ENCODE data around the gene TCEANC2. TPM values are rescaled to one million over a fixed set of nuclear protein-coding genes. Genes with fewer than 3 reads are reported as not detected.
"Not testable (repeated sequence)": the region's sequence is repeated elsewhere in the genome, so short reads cannot be mapped to it uniquely, and the experiment has no call there.

TCEANC2 gene
- 10 to 100 TPM; 11.5 to 13.5 TPM for total RNA-seq

DNA sequence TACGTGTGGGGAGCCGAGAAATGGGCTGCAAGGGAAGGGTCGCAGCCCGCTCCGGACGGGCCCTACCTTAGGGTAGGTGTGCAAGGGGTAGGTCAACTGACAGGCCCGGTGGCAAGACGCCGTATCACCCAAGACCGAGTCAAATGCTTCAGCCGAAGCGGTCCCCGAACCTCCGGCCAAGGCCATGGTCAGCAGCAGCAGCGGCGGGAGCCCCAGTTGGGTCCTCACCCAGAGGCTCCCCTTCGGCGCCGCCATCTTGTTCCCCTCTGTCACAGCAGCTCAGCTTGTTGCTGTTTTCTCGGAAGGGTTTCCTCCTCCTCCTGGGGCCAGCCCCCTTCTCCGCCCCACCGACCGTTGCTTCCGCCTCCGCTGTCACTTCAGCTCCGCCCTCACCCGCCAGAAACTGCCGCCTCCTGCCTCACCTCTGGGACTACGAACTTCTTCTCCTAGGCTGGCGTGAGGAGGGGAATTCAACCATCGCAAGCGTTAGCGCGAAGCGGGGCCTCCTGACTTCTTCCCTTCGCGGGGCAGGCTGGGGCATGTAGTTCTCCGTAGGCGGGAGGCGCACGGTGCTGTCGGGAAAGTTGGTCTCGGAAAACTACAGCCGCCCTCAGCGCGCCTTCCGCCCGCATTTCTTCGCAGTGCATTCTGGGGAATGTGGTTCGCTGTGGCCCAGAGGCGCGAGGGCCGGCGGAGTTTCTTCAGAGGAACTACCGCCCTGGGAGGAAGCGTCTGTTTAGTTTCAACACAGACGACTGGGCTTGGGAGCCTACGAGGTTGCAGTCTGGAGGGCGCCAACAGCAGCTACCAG, at the start of gene TCEANC2, which contains the start of gene TMEM59:
TSS of gene TCEANC2 (plus strand) at position 675 of the 811 bp plus-strand sequence. CDS start 815 bp downstream, outside the sequence.
TSS of gene TMEM59 (minus strand) at position 271 of the 811 bp plus-strand sequence. CDS start at position 255, 16 bp downstream.
- peaks cover 37% of the 10 kb centered on the region for H3K4me1 Mint-ChIP-seq
- ChIA-PET CTCF (interaction anchor here (0.8 to 2.6 kb wide), 11 partner anchors 9 to 664 kb away, joined by 3 to 8 read pairs (median 4); partner anchors contain the start of genes CYB5RL, IFT25, LRRC42 and MRPL37), POLR2A (interaction anchor here (0.6 to 5.1 kb wide), 15 partner anchors 8 to 832 kb away, joined by 3 to 51 read pairs (median 4); partner anchors contain the start of genes CYB5RL, IFT25, LRRC42 and MRPL37)

DNA sequence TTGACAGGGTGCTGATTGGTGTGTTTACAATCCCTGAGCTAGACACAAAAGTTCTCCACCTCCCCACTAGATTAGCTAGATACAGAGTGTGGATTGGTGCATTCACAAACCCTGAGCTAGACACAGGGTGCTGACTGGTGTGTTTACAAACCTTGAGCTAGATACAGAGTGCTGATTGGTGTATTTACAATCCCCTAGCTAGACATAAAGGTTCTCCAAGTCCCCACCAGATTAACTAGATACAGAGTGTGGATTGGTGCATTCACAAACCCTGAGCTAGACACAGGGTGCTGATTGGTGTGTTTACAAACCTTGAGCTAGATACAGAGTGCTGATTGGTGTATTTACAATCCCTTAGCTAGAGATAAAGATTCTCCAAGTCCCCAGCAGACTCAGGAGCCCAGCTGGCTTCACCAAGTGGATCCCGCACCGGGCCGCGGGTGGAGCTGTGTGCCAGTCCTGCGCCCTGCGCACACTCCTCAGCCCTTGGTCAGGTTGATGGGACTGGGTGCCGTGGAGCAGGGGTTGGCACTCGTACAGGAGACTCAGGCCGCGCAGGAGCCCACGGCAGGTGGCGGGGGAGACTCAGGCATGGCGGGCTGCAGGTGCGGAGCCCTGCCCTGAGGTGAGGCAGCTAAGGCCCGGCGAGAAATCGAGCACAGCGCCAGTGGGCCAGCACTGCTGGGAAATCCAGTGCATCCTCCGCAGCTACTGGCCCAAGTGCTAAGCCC, 49.5 kb upstream of the TCEANC2 start:
- DNase-seq; H3K4me1 Mint-ChIP-seq; H3K27ac Mint-ChIP-seq; H3K36me3 Mint-ChIP-seq (ENCODE audit: low read depth); H3K9me3 Mint-ChIP-seq; H3K4me3 Mint-ChIP-seq; CTCF ChIA-PET; H3K27me3 Mint-ChIP-seq; POLR2A ChIA-PET: not testable (repeated sequence)

More for the DNA sequence above, at the start of gene TCEANC2, which contains the start of gene TMEM59:
- peak; percentile 99 for DNase-seq
- Mint-ChIP-seq H3K27ac (no peak within 1 kb of the TSS), H3K4me3 (no peak within 1 kb of the TSS), H3K9me3 (no peaks in the 10 kb centered on the region), H3K36me3 (ENCODE audit: low read depth) (peaks cover 21% of the 10 kb centered on the region), H3K27me3 (no peaks in the 10 kb centered on the region)

DNA sequence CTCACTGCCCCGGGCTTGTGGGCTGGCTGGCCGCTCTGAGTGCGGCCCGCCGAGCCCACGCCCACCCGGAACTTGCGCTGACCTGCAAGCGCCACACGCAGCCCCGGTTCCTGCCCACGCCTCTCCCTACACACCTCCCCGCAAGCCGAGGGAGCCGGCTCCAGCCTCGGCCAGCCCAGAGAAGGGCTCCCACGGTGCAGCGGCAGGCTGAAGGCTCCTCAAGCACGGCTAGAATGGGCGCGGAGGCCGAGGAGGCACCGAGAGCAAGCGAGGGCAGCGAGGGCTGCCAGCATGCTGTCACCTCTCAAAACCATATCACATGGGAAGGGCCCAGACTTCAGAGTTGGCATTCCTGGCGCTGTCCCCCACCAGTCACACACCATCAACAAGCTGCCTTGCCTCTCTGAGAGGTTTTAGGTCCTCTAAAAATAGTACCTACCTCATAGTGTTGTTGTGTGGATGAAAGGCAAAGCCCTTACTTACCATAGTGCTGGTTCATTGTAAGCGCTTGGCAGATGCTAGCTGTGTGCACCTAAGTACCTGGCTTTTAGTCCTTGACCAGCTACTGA, 48.8 kb upstream of the TCEANC2 start:
- ChIA-PET POLR2A (no interaction called here), CTCF (no interaction called here)
- Mint-ChIP-seq H3K4me1 (no peaks in the 10 kb centered on the region), H3K9me3 (no peaks in the 10 kb centered on the region), H3K27ac (no peak overlapping the region), H3K4me3 (no peak overlapping the region), H3K27me3 (peaks cover 4% of the 10 kb centered on the region), H3K36me3 (ENCODE audit: low read depth) (no peaks in the 10 kb centered on the region)
- no peak for DNase-seq

GRCh38 chr1:54006508-54006907, 46.9 kb upstream of the TCEANC2 start:
- ChIA-PET CTCF (no interaction called here), POLR2A (no interaction called here)
- H3K4me1 Mint-ChIP-seq = no peaks in the 10 kb centered on the region
- no peak overlapping the region for H3K27ac Mint-ChIP-seq
- no peaks in the 10 kb centered on the region for H3K9me3 Mint-ChIP-seq
- no peaks in the 10 kb centered on the region for H3K36me3 Mint-ChIP-seq (ENCODE audit: low read depth)
- DNase-seq = no peak
- no peak overlapping the region for H3K4me3 Mint-ChIP-seq
- peaks cover 6% of the 10 kb centered on the region for H3K27me3 Mint-ChIP-seq

GRCh38 chr1:54007613-54008012, 45.8 kb upstream of the TCEANC2 start:
- CTCF ChIA-PET = interaction anchor here (0.5 kb wide), 1 partner anchor 48 kb away, joined by 7 read pairs; no protein-coding TSS in a partner anchor
- Mint-ChIP-seq H3K27ac (no peak overlapping the region), H3K27me3 (peaks cover 6% of the 10 kb centered on the region), H3K36me3 (ENCODE audit: low read depth) (no peaks in the 10 kb centered on the region), H3K9me3 (no peaks in the 10 kb centered on the region), H3K4me1 (no peaks in the 10 kb centered on the region), H3K4me3 (no peak overlapping the region)
- no peak for DNase-seq
- POLR2A ChIA-PET = no interaction called here

- ChIA-PET POLR2A (no interaction called here), CTCF (no interaction called here)
- no peaks in the 10 kb centered on the region for H3K36me3 Mint-ChIP-seq (ENCODE audit: low read depth)
- no peak for DNase-seq
- H3K4me1 Mint-ChIP-seq = no peaks in the 10 kb centered on the region
- H3K27me3 Mint-ChIP-seq = peaks cover 6% of the 10 kb centered on the region
- H3K27ac Mint-ChIP-seq = no peak overlapping the region
- H3K4me3 Mint-ChIP-seq = no peak overlapping the region
- no peaks in the 10 kb centered on the region for H3K9me3 Mint-ChIP-seq
Observed at GRCh38 chr1:54008876-54009275, 44.5 kb upstream of the TCEANC2 start.

GRCh38 chr1:54009406-54009805, 44.0 kb upstream of the TCEANC2 start:
- CTCF ChIA-PET = no interaction called here
- H3K9me3 Mint-ChIP-seq = no peaks in the 10 kb centered on the region
- POLR2A ChIA-PET = no interaction called here
- no peak for DNase-seq
- no peaks in the 10 kb centered on the region for H3K36me3 Mint-ChIP-seq (ENCODE audit: low read depth)
- no peak overlapping the region for H3K27ac Mint-ChIP-seq
- peaks cover 6% of the 10 kb centered on the region for H3K27me3 Mint-ChIP-seq
- H3K4me3 Mint-ChIP-seq = no peak overlapping the region
- no peaks in the 10 kb centered on the region for H3K4me1 Mint-ChIP-seq

DNA sequence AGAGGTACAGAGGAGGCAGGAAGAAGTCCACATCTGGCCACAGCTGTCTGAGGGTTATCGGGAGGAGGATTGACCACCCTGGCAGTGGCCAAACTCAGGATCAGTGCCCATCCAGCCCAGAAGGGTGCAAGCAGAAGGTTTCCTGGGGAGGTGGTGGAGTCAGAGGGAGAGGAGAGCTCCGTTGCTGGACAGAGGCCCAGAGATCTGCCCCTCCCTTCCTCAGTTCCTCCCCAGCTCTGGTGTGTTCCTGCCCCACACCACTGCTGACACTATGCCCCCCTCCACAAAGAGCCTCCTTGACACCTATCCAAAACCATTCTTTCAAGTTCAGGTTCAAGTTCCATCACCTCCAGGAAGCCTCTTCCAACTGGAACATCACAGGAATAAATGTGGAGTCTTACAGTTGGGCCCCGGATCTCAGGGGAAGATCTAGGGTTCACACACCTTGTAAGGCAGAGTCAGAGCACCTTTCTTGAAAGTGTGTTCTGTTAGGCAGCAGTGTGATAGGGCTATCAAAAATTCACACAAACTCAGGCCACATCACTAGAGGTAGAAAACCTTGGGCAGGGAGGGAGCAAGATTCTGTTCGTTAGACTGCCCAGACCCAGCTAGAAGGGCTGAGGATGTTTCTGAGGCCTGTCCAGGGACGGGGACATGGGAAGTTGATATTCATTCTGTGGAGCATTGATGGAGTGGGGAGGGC, 42.8 kb upstream of the TCEANC2 start:
- Mint-ChIP-seq H3K27ac (no peak overlapping the region), H3K4me3 (no peak overlapping the region), H3K27me3 (peaks cover 6% of the 10 kb centered on the region), H3K36me3 (ENCODE audit: low read depth) (no peaks in the 10 kb centered on the region), H3K9me3 (no peaks in the 10 kb centered on the region), H3K4me1 (no peaks in the 10 kb centered on the region)
- DNase-seq = no peak
- ChIA-PET CTCF (no interaction called here), POLR2A (no interaction called here)

DNA sequence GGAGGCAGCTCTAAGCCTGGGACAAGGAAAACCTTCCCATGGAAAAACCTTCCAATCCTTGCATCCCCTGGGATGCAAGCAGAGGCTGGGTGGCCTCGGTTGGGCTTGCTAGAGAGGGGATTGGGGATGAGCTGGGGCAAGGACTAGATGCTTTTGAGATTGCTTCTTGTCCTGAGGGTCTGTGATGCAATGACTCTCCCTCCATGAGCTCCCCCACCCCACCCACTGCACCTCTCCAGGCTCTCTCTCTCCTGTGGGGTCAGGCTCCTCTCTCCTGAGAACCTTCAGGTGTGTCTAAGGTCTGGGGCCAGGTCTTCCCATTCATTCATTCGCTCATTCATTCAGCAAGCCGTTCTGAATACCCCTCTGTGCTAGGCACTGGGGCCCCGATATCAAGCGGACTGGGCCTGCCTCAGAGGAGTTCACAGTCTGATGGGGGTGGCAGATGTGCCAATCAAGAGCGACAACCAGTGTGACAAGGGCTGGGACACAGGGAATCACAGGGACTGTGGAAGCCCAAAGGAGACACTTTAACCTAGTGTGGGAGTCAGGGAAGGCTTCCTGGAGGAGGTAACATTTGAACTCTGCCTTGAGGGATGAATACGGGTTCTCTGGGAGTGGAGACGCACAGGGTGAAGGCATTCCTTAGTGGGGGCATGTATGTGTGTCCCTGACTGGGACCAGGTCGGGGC, 41.9 kb upstream of the TCEANC2 start:
- CTCF ChIA-PET = no interaction called here
- Mint-ChIP-seq H3K4me1 (no peaks in the 10 kb centered on the region), H3K4me3 (no peak overlapping the region), H3K27ac (no peak overlapping the region), H3K27me3 (peaks cover 6% of the 10 kb centered on the region), H3K36me3 (ENCODE audit: low read depth) (no peaks in the 10 kb centered on the region), H3K9me3 (no peaks in the 10 kb centered on the region)
- DNase-seq = no peak
- POLR2A ChIA-PET = no interaction called here

GRCh38 chr1:54012008-54012325, 41.4 kb upstream of the TCEANC2 start:
- Mint-ChIP-seq H3K4me3 (no peak overlapping the region), H3K27ac (no peak overlapping the region), H3K4me1 (no peaks in the 10 kb centered on the region), H3K27me3 (peaks cover 6% of the 10 kb centered on the region), H3K36me3 (ENCODE audit: low read depth) (no peaks in the 10 kb centered on the region), H3K9me3 (no peaks in the 10 kb centered on the region)
- DNase-seq = no peak
- ChIA-PET CTCF (no interaction called here), POLR2A (no interaction called here)

- POLR2A ChIA-PET = no interaction called here
- DNase-seq = no peak
- H3K4me3 Mint-ChIP-seq = no peak overlapping the region
- peaks cover 6% of the 10 kb centered on the region for H3K27me3 Mint-ChIP-seq
- no peaks in the 10 kb centered on the region for H3K4me1 Mint-ChIP-seq
- H3K27ac Mint-ChIP-seq = no peak overlapping the region
- CTCF ChIA-PET = no interaction called here
- no peaks in the 10 kb centered on the region for H3K9me3 Mint-ChIP-seq
- H3K36me3 Mint-ChIP-seq (ENCODE audit: low read depth) = no peaks in the 10 kb centered on the region
Observed at GRCh38 chr1:54012863-54013262, 40.5 kb upstream of the TCEANC2 start.

DNA sequence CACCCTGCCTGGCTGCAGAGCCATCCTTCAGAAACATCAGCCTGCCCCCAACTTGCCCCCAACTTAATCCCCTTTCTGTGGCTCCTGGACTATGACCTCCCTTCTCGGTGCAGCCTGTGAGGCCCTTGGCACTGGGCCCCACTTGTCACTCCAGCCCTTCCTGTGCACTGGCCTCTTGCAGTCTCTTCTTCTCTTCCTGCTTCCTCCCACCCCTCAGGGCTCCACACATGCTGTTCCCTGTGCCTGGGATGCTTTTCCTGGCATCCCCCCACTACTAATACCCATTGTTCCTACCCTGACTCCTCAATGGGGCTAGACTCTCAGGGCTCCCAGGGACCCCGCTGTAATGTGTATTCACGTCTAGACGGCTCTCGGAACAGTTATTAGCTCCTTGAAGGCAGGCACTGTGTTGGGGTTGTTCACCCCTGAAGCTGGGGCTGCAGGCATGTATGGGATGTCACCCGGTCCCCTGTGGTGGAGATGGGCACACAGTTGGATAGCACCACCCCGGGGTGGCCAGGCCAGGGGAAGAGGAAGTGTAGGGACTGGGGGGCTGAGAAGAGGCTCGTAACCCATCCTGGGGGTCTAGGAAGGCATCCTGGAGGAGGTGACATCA, 39.9 kb upstream of the TCEANC2 start:
- CTCF ChIA-PET = no interaction called here
- Mint-ChIP-seq H3K36me3 (ENCODE audit: low read depth) (no peaks in the 10 kb centered on the region), H3K4me1 (no peaks in the 10 kb centered on the region), H3K27me3 (peaks cover 6% of the 10 kb centered on the region), H3K4me3 (no peak overlapping the region), H3K27ac (no peak overlapping the region), H3K9me3 (no peaks in the 10 kb centered on the region)
- DNase-seq = no peak
- POLR2A ChIA-PET = no interaction called here

All from activated CD4-positive, alpha-beta memory T cell treated with anti-CD3 and anti-CD28 coated beads, Interleukin-2, amount 10 ng/mL, durations not matched to agents 7 days and 5 days (primary cell).